NOMO-1 (cell line): ENCODE data around the gene SV2C.

Experiments used
- DNase-seq, 2 experiments: peaks; one replicate each; lab custom pipeline; 2025; ENCODE audit not compliant: unreplicated experiment in 2 of 2; lab: John Stamatoyannopoulos, UW

SV2C gene

DNA sequence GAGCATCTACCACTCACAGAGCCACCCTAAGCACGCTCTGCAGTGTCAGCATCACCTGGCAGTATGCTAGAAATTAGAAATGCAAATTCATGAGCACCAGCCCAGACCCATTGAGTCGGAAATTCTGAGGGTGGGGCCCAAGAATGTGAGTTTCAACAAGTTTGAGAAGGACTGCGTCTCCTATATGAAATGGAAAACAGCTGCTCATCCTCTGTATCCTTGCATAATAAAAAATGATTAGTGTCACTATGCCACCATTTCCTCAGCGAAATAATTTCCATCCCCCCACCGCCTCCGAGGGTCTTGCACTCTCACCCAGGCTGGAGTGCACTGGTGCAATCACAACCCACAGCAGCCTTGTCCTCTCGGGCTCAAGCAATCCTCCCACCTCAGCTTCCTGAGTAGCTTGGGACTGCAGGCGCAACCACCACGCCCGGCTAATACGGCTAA is 318.6 kb downstream of the SV2C start:
- DNase-seq, result no peak

DNA sequence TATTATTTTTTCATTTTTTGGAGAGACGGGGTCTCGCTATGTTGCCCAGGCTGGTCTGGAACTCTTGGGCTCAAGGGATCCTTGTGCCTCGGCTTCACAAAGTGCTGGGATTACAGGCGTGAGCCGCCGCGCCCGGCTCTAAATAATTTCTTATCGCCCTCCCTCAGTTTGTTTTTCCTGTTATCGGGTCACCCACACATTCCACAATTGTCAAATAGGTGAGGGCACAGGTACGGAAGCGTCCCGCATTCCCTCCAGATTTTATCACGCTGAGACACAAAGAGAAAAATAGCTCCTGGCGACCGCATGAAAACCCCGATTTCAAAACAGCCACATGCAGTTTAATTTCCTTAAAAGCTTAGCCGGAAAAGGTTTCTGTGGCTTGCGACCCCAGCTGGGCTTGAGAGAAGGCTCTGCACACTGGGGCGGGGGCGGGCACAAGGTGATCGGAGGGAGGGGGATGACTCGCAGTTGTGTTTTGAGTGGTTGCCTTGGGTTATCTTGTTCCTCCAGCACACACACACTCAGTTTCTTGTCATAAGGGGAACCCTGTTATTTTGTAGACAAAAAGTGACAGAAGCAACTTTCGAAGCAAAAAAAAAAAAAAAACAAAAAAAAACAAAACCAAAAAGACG is 319.2 kb downstream of the SV2C start:
- peak in 1 of 2 experiments; percentile 57 for DNase-seq

DNA sequence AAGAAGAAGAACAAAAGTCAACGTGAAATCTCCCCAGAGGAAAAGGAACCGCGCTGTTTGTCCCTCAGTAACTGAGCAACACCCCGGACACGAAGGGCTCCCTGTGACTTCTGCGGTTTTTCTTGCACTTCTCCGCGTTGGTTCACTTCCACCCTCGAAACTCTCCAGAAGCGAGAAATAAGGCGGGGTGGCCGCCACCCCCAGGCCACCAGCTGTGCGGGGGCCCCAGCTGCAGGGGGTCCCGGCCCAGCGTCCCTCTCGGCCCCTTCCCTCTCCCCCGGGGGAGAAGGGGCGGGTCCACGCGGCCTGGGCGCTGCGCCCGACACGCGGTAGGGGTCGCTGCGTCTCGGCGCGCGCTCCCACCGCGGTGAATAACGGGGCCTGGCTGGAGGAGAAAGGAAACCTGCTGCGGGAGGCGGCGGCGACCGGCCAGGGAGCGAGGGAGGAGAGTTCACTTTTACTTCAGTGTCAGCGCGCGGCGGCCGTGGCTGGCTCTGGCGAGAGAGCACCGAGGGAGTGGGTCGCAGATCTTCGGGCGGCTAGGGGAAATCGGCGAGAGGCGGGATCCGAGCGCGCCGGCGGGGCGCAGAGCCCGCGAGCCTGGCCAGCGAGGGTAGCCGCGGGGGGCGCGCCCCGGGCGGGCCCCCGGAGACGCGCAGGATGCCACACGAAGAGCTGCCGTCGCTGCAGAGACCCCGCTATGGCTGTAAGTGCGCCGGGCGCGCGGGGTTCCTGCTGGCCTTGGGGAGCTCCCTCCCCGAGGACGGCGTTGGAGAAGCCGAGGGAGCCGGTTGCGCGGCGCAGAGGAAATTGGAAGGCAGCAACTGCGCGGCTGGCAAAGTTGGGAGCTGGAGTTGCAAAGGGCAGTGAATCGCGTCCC is 319.9 kb downstream of the SV2C start, which contains the start of gene IQGAP2:
IQGAP2 (plus strand) TSS at position 400 of the 880 bp plus-strand sequence; CDS start at position 661, 261 bp downstream.
- peak; percentile 53 to 76 for DNase-seq
